H1 (cell line): ENCODE results near the gene TXNRD3. TPM values are rescaled to one million over a fixed set of nuclear protein-coding genes. Genes with fewer than 3 reads are reported as not detected.

Source experiments
- BRCA1 ChIP-seq: IDR thresholded peaks from 2 replicates; pipeline ENCODE4 v1.6.1; 2012; ENCODE audit warnings: low read depth, low read length, improper control_type of control experiment
- CHD1 ChIP-seq: IDR thresholded peaks from 2 replicates; pipeline ENCODE4 v1.6.1; 2012; ENCODE audit warnings: low read depth, low read length, improper control_type of control experiment
- EGR1 ChIP-seq: IDR thresholded peaks from 2 replicates; pipeline ENCODE4 v1.6.1; 2011; ENCODE audit warnings: low read depth, low read length, borderline replicate concordance
- polyA plus RNA-seq, 7 experiments: library from polyadenylated mRNA; depleted of rRNA in 3 of 7; stranded (reverse) in 5 of 7; unstranded in 2 of 7; fragments of >200 nt in 5 of 7; fragments of 200-250 nt in 2 of 7; gene quantifications; 1 replicate in 5 of 7; 2 replicates in 1 of 7; 4 replicates in 1 of 7; pipeline versions ENCODE4 v1.2.1 to v1.2.3, GENCODE V29; 2011 to 2013; ENCODE audit warnings: missing spikeins in 2 of 7, mixed read lengths in 2 of 7
- total RNA-seq: library from RNA; stranded (reverse); fragmentation: NEBNext Ultra II Directional; extraction: Animal tissue kit (Norgen Biotek cat#: 25700); gene quantifications from 2 replicates; pipeline ENCODE4 v1.2.1, GENCODE V29; 2021

TXNRD3 gene
- total and polyA plus RNA-seq, 2 of the 8 experiments (the other 6 are each of a cell fraction or from before 2014, with no cell fraction given), result 3.4 to 4.3 TPM

- no peak for TF ChIP-seq EGR1
- no peak for TF ChIP-seq CHD1
- no peak for TF ChIP-seq BRCA1
Measured at GRCh38 chr3:126679831-126680666, 25.1 kb upstream of the TXNRD3 start (continued).
